DOHH2 (cell line): ENCODE results near the gene KISS1R.

Experiments used
- EZH2phosphoT487 ChIP-seq: fragments of 200-600 bp; sonication (generic); IDR thresholded peaks from 2 replicates; pipeline ENCODE4 v1.6.1; 2017; ENCODE audit warnings: borderline replicate concordance, mild to moderate bottlenecking, antibody characterized with exemption, low read length, moderate library complexity, mixed read lengths
- TF ChIP-seq, protein P1 (sequence below): fragments of 200-600 bp; sonication (generic); IDR thresholded peaks from one replicate; pipeline ENCODE4 v1.5.1; 2014; ENCODE audit warnings: antibody characterized with exemption, mild to moderate bottlenecking, low read depth, low read length; ENCODE audit not compliant: poor library complexity, severe bottlenecking

GRCh38 chr19:947707-948539 lies 30.8 kb downstream of the KISS1R start:
- TF ChIP-seq, protein P1, sequence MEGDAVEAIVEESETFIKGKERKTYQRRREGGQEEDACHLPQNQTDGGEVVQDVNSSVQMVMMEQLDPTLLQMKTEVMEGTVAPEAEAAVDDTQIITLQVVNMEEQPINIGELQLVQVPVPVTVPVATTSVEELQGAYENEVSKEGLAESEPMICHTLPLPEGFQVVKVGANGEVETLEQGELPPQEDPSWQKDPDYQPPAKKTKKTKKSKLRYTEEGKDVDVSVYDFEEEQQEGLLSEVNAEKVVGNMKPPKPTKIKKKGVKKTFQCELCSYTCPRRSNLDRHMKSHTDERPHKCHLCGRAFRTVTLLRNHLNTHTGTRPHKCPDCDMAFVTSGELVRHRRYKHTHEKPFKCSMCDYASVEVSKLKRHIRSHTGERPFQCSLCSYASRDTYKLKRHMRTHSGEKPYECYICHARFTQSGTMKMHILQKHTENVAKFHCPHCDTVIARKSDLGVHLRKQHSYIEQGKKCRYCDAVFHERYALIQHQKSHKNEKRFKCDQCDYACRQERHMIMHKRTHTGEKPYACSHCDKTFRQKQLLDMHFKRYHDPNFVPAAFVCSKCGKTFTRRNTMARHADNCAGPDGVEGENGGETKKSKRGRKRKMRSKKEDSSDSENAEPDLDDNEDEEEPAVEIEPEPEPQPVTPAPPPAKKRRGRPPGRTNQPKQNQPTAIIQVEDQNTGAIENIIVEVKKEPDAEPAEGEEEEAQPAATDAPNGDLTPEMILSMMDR = no peak
- TF ChIP-seq EZH2phosphoT487 = no peak
